ENCODE measurements around the gene UBN2.

The UBN2 gene

DNA sequence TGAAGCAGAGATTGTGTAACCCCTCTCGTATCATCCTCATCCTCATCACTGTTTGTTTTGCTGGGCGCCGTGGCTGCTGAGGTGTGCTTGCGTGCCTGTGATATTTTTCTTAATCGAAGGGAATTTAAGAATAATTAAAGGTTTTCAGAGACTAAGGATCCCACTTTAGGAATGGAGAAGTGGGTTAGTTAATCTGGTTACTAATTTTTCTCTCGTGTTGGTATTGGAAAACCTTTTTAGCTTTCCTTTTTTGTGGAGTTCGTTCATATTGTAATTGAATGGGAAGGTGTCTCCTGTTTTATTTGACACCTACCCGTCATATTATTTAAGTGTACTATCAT lies 1.3 kb downstream of the UBN2 start:
- no peak for DNase-seq (ENCODE audit: low read depth in 2 of 2)

DNA sequence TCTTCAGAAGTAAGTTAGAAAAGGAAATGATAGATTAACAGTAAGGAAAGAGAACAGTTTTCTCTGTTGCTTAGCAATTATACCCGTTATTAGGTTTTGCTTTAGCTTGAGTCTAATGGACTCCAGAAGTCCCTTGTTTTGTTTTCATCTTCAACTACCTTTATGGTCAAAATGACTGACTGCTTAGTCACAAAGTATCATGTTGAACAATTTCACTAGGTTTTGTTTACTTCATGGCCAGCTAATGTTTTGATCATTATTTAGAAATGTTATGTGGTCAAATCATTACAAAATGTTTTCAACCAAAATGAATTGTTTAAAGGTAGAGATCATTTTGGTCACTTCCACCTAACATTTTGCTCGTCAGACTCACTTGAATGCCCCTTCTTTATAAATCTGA lies 1.9 kb downstream of the UBN2 start:
- DNase-seq (ENCODE audit: low read depth in 2 of 2) = no peak

GRCh38 chr7:139241258-139241657 lies 10.2 kb downstream of the UBN2 start:
- DNase-seq (ENCODE audit: low read depth in 2 of 2) = no peak

DNA sequence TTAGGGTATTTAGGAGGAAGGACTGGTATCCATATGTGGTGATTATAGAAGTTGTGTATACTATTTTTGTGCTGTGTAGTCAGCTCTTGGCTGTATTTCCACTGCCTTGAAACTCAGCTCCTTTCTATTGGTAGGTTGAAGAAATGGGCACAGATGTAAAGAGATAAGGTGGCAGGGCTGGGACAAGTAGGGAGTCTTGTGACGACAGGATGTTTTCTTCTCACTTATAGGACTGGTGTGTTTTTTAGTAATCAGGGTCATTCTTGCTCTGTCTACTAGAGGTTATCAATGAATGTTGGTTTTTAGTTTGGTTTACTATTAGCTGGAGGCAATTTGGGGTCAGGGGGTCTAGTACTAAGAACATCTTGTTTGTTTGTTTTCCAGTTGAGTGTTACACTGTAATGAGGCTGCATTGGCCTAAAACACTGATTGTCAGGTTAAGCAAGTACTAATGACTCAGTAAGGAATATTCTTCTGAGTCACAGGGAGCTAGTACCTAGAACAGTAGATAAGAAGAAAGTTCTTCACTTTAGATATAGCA lies 11.8 kb downstream of the UBN2 start:
- DNase-seq (ENCODE audit: low read depth in 2 of 2) = no peak

- no peak for DNase-seq (ENCODE audit: low read depth in 2 of 2)
These were observed 14.4 kb downstream of the UBN2 start for GRCh38 chr7:139245401-139245800.

- no peak for DNase-seq (ENCODE audit: low read depth in 2 of 2)
These were observed 15.5 kb downstream of the UBN2 start for GRCh38 chr7:139246494-139246893.

DNA sequence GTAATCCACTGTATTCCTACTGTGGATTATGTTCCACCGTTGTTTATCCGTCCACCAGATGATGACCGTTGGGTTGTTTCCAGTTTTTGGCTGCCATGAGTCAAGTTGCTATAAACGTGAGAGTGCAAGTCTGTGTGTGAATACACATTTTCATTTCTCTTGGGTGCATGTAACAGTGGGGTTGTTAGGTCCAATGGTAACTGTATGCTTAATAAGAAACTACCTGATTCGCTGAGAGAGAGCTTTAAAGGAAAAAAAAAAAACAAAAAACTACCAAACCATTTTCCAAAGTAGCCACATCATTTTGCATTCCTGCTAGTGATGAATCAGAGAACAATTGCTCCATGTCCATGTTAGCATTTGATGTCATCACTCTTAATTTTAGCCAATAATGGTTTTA lies 15.9 kb downstream of the UBN2 start:
- DNase-seq (ENCODE audit: low read depth in 2 of 2) = no peak

GRCh38 chr7:139249179-139249810 lies 18.3 kb downstream of the UBN2 start:
- DNase-seq (ENCODE audit: low read depth in 2 of 2) = no peak

- DNase-seq (ENCODE audit: low read depth in 2 of 2) = no peak
These were observed 21.4 kb downstream of the UBN2 start for GRCh38 chr7:139252451-139252850.

DNA sequence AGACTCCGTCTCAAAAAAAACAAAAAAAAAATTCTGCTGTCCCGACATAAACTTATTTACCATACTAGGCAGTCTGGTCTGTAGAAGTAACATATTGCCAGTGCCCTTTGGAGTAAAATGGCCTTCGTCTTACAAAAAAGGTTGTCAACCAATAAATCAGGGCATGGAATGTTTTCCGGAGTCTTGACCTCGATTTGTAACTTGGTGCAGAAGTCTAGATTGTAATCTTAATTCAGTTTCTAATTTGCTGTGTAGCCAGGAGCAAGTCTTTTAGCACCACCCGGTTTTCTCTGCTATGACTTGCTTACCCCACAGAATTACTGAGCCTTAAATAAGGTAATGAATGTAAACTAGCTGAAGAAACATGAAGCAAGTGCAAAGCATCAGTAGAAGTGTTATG lies 23.2 kb downstream of the UBN2 start:
- DNase-seq (ENCODE audit: low read depth in 2 of 2) = no peak

GRCh38 chr7:139254728-139255127 lies 23.7 kb downstream of the UBN2 start:
- DNase-seq (ENCODE audit: low read depth in 2 of 2) = no peak

- no peak for DNase-seq (ENCODE audit: low read depth in 2 of 2)
These were observed 24.3 kb downstream of the UBN2 start for GRCh38 chr7:139255290-139255689.

DNA sequence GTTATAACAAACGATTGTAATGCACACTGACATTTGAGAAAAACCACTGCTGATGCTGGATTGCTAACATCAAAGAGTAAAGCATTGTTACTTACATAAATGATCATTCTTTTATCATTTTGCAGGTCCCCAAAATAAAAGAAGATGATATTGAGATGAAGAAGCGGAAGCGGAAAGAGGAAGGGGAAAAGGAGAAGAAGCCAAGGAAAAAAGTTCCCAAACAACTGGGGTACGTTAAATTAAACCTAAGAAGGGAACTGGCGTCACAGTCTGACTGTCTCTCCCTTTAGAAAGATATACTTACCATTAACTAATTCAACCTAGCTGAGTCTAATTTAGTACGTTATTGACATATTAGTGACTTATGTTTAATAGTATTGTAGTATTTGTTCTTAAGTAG lies 28.1 kb downstream of the UBN2 start:
- DNase-seq (ENCODE audit: low read depth in 2 of 2) = no peak

DNA sequence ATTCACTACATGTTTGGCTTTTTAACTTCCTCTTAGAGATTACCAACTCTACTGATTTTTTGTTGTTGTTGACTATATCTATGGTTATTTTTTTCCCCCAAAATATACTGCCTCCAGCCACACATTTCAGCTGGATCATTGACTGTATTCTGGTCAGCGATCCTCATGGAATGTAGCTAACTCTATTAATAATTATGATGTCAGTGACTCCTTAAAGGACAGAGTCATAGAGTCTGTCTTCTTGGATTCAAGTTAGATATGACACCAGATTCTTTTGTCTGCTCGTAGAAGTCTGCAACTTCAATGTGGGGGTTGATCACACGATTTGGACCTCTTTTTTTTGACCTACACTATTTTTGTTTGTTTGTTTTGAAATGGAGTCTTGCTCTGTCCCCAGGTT lies 33.2 kb downstream of the UBN2 start:
- no peak for DNase-seq (ENCODE audit: low read depth in 2 of 2)

GRCh38 chr7:139265673-139266072 lies 34.6 kb downstream of the UBN2 start:
- DNase-seq (ENCODE audit: low read depth in 2 of 2) = no peak

DNA sequence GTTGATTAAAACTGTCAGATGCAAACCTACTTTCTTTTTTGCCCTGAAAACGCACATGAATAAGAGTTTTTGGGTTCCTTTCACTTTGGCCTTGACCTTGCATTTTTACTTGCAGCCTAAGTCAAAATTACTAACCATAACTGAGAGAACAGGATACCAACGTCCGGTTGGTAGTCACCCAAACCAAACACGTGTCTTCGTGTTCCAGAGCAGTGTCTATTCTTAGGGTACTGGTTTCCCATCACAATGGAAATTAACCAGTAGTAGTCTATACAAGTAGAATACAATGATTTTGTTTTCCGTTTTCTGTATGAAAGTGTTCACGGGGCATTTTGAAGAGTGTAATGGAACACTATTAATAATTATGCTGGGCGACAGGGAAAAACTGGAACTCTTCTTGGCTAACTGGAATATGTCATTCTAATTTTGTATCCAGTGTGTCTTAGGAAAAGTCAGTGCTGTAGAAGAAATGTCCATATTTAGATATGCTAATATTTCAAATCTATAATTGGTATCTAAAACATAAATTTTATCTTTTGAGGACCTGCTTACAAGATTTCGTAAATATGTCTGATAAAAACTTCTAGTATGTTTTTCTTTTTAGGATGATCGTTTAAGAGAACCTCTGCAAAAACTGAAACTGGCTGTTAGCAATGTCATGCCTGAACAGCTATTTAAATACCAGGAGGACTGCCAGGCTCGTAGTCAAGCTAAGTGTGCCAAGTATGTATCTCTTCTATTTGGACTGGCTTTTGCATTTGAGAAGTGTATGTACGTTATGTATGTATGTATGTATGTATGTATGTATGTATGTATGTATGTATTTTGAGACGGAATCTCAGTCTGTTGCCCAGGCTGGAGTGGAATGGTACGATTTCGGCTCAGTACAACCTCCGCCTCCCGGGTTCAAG lies 40.9 kb downstream of the UBN2 start:
- no peak for DNase-seq (ENCODE audit: low read depth in 2 of 2)

DNA sequence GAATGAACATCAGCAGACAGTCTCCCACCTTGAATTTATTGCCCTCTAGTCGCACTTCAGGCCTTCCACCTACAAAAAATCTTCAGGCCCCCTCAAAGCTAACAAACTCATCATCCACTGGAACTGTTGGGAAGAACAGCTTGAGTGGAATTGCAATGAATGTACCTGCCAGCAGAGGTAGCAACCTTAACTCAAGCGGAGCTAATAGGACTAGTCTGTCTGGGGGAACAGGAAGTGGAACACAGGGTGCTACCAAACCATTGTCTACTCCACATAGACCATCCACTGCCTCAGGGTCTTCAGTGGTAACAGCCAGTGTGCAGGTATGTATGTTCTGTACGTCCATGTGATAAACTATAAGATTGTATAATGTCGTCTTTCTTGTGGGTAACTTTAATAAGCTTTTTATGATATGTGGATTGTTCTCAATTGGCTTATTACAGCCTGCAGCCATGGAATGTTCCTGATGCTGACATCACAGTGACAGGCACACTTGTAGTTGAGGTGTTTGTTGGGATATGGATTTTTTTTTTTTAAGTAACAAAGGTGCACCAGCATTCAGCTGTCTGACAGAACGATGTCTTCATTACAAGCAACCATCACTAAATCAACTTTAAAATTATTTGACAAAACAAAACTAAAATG lies 53.3 kb downstream of the UBN2 start:
- DNase-seq (ENCODE audit: low read depth in 2 of 2) = no peak

- DNase-seq (ENCODE audit: low read depth in 2 of 2) = no peak
These were observed 55.1 kb downstream of the UBN2 start for GRCh38 chr7:139286144-139286543.

GRCh38 chr7:139292821-139293220 lies 61.8 kb downstream of the UBN2 start:
- no peak for DNase-seq (ENCODE audit: low read depth in 2 of 2)

- DNase-seq (ENCODE audit: low read depth in 2 of 2) = no peak
These were observed 62.5 kb downstream of the UBN2 start for GRCh38 chr7:139293534-139293933.

DNA sequence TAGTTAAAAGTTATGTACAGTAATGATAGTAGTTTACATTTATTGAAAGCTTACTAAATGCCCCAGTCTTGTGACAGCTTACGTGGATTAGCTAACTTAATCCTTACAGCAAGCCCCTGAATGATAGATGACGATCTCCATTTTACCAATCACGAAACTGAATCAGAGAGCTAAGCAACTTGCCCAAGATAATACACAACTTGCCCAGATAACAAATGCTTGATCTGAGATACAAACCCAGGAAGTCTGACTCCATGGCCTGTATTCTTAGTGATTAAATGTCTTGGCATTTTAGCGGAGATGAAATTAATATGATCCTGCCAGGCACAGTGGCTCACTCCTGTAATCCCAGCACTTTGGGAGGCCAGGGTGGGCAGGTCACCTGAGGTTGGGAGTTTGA lies 63.2 kb downstream of the UBN2 start:
- no peak for DNase-seq (ENCODE audit: low read depth in 2 of 2)

GRCh38 chr7:139294951-139295575 lies 64.0 kb downstream of the UBN2 start:
- no peak for DNase-seq (ENCODE audit: low read depth in 2 of 2)
